AG09319 (cell line): ENCODE data around the gene TPP2.

Experiments used
- DNase-seq: peaks from one replicate; pipeline ENCODE4 v3.0.0-alpha.2; 2010; ENCODE audit warnings: low read depth; ENCODE audit errors: extremely low read depth
- TF ChIP-seq, protein P1 (sequence below): IDR thresholded peaks from 2 replicates; pipeline ENCODE4 v1.5.1; 2011; ENCODE audit warnings: low read depth, mild to moderate bottlenecking, inconsistent platforms, low read length, moderate library complexity

TPP2 gene

DNA sequence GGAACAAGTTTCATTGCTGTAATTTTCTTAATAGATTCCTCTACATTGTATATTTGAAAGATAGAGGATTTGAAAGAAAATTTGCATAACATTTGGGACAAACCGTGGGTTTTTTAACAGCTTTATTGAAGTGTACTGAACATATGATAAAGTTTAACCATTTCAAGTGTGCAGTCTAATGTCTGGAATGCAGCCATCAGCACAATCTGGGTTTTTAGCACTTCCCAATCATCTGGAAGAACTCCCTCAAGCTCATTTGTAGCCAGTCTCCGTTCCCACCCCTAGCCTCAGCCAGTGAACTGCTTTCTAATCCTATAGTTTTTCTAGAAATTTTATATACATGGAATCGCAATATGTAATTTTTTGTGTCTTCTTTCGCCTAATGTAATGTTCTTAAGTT is 85.4 kb downstream of the TPP2 start:
- DNase-seq, result no peak
- TF ChIP-seq, protein P1, sequence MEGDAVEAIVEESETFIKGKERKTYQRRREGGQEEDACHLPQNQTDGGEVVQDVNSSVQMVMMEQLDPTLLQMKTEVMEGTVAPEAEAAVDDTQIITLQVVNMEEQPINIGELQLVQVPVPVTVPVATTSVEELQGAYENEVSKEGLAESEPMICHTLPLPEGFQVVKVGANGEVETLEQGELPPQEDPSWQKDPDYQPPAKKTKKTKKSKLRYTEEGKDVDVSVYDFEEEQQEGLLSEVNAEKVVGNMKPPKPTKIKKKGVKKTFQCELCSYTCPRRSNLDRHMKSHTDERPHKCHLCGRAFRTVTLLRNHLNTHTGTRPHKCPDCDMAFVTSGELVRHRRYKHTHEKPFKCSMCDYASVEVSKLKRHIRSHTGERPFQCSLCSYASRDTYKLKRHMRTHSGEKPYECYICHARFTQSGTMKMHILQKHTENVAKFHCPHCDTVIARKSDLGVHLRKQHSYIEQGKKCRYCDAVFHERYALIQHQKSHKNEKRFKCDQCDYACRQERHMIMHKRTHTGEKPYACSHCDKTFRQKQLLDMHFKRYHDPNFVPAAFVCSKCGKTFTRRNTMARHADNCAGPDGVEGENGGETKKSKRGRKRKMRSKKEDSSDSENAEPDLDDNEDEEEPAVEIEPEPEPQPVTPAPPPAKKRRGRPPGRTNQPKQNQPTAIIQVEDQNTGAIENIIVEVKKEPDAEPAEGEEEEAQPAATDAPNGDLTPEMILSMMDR, result no peak

DNA sequence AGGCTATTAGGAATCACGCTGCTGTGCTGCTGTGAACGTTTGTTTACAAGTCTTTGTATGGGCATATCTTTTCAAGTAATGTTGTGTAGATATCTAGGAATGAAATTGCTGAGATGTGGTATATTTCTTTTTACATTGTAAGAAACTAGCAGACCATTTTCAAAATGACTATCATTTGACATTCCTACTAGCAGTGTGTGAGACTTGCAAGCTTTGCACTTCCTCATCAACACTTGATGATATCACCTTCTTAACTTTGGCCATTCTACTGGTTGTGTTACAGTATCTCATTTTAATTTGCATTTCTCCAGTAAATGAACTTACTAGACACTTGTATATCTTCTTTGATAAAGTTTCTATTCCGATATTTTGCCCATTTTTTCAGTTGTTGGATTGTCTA is 85.9 kb downstream of the TPP2 start:
- no peak for DNase-seq
- TF ChIP-seq, protein P1, result no peak

DNA sequence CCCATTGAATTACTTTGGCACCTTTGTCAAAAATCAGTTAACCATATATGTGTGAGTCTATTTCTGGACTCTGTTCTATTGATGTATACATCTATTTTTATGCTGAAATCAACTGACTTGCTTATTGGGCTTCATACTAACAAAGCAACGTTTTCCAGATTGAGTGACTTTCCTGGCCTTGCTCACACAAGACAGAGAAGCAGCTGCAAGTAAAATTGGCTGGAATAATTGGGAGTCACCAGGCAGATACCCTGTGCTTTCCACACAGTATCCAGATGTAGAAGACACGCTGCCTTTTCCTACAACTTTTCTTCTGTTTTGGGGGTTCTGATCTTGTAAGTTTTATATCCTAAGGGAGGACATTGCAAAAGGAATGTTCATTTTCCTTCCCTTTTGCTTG is 86.9 kb downstream of the TPP2 start:
- no peak for DNase-seq
- TF ChIP-seq, protein P1, result no peak

DNA sequence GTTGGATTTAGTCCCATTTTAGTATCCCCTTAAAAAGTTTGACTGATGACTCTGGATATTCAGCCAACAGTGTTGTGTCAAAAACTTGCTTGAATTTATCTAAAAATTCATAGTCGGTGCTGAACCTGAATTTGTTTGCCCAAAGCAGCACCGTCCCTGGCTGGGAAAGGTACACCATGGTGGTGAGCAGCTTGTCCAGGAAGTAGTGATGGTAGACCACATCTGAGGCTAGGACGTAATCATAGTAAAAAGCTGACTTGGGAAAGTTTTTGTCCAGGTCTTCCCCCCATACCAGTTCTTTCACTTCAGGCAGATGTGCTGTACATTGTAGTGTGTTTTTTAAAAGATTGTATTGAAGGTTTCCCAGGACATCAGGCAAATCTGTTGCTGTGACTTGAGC is 89.2 kb downstream of the TPP2 start:
- DNase-seq, result no peak
- TF ChIP-seq, protein P1, result no peak

DNA sequence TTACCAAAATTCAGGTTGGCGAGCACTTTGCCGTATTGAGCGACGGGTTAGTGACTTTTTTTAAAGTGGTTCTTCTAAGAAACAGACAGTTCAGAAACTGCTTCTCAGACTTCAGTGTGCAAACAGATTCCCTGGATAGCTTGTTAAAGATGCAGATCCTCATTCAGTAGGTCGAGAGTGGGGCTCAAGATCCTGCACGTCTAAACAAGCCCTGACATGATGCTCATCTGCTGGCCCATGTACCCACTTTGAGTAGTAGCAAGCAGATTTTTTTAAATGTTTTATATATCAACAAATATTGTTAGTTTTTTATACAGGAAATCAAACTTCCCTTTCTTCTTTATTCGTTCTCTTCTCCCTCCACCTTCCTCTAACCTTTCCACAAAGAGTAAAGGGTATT is 90.7 kb downstream of the TPP2 start:
- DNase-seq, result no peak

DNA sequence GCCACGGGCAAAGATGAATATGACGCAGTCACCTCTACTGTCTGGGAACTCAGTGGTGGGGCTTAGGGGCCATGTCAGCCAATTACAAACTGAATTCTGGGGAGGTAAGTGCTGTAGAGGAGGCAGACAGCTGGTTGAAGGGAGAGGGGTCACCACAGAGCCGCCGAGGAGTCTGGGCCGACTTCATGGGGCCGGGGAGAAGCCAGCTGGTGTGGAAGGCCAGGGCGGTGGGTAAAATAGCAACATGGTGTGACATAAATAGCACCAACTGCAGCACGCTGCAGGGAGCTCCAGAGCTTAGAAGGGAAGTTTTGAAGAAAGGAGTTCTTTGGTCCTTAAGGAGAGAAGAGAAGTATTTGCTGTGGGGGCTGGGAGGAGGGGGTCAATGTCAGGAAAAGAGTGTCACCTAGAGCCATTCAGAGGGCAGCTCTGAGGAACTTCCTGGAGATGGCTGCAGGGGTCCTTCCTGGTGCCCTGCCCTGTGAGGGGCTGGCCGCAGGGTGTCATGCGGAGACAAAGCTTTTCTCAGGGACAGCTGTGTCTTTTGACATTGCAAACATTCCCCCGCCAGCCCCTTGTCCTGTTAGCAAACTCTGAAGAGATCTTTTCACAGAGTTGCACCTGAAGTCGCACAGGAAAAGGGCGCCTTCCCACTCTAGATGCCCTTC is 91.7 kb downstream of the TPP2 start:
- DNase-seq, result no peak
- TF ChIP-seq, protein P1, result no peak

More for the DNA sequence above, 90.7 kb downstream of the TPP2 start:
- TF ChIP-seq, protein P1, result no peak

DNA sequence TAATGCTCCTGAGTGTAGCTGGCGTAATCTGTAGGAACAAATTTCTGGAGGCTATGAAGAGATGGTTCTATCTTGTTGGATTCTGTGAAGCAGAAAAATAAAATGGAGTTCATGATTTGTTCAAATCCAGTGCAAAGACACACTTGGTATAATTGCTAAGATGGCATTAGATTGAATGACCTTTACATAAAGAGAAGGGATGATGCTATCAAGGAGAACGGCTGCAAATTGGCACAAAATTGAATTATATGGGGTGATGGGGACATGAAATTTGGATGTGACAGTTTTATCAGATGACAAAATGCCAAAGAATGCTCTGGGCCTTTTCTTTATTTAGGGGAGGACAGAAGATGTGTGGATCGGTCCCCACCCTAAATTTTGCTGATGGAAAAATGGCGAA is 94.1 kb downstream of the TPP2 start:
- DNase-seq, result no peak
- TF ChIP-seq, protein P1, result no peak
